GM23248 (cell line): ENCODE data around the gene ANO1.

Experiments used
- EZH2 ChIP-seq: fragments of 200-600 bp; sonication (generic); IDR thresholded peaks from 2 replicates; pipeline ENCODE4 v1.6.1; 2018; ENCODE audit warnings: antibody characterized with exemption, mild to moderate bottlenecking; ENCODE audit not compliant: insufficient read depth, poor library complexity, severe bottlenecking
- EZH2phosphoT487 ChIP-seq: fragments of 200-600 bp; sonication (generic); IDR thresholded peaks from 2 replicates; pipeline ENCODE4 v1.6.1; 2018; ENCODE audit warnings: antibody characterized with exemption, moderate library complexity, mild to moderate bottlenecking, low read depth; ENCODE audit not compliant: insufficient read depth

DNA sequence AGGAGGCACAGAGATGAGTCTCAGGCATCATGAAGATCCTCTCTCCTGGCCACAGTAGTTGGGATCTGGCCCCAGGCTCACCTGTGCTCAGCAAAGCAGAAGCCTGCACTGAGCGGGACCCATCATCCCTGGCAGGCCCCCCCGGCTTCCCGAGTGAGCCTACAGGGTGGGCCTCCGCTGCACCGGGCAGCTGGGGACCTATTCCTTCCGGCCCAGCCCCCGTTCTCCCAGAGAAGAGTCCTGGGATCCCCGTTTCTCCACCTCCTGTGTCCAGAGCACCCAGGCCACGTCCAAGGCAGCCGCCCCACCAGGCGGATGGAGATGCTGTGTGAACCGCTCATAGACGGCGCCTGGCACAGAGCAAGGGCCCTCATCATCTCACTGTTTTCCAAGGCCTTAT, 52.5 kb downstream of the ANO1 start:
- TF ChIP-seq EZH2 (no peak), EZH2phosphoT487 (no peak)
